Mesenchymal stem cell (in vitro differentiated cells and primary cell): ENCODE measurements around the gene CYREN.

Experiments used
- DNase-seq: peaks from one replicate; pipeline ENCODE4 v3.0.0-alpha.2; 2013
- H2AFZ ChIP-seq: one replicate; pipeline ENCODE4 v1.6.1; 2013; ENCODE audit warnings: low read depth, mild to moderate bottlenecking, control low read depth, inconsistent platforms, low read length, moderate library complexity
- H2AK5ac ChIP-seq: 2 replicates; pipeline ENCODE4 v1.6.1; 2013; ENCODE audit warnings: low read length, moderate library complexity, mild to moderate bottlenecking, inconsistent platforms; ENCODE audit not compliant: severe bottlenecking
- H2BK120ac ChIP-seq: one replicate; pipeline ENCODE4 v1.6.1; 2013; ENCODE audit warnings: low read depth, mild to moderate bottlenecking, inconsistent platforms, low read length, moderate library complexity
- H2BK12ac ChIP-seq, 2 experiments: one replicate each; pipeline ENCODE4 v1.6.1; 2013; ENCODE audit warnings: inconsistent platforms in 2 of 2, low read length in 2 of 2, mild to moderate bottlenecking in 2 of 2, moderate library complexity in 2 of 2, control low read depth in 1 of 2
- H2BK15ac ChIP-seq: one replicate; pipeline ENCODE4 v1.6.1; 2013; ENCODE audit warnings: mild to moderate bottlenecking, low read depth, inconsistent platforms; ENCODE audit not compliant: poor library complexity, severe bottlenecking
- H2BK5ac ChIP-seq: 2 replicates; pipeline ENCODE4 v1.6.1; 2013; ENCODE audit warnings: low read depth, mild to moderate bottlenecking, low read length, control low read depth, inconsistent platforms; ENCODE audit not compliant: poor library complexity, severe bottlenecking
- H3K14ac ChIP-seq, 2 experiments: one replicate each; pipeline ENCODE4 v1.6.1; 2013; ENCODE audit warnings: inconsistent platforms in 2 of 2, low read length in 2 of 2, control low read depth in 1 of 2, mild to moderate bottlenecking in 1 of 2, moderate library complexity in 1 of 2
- H3K18ac ChIP-seq, 2 experiments: one replicate each; pipeline ENCODE4 v1.6.1; 2013; ENCODE audit warnings: inconsistent platforms in 2 of 2, low read length in 2 of 2, control low read depth in 1 of 2, low read depth in 1 of 2, mild to moderate bottlenecking in 1 of 2
- H3K23ac ChIP-seq, 2 experiments: one replicate each; pipeline ENCODE4 v1.6.1; 2013; ENCODE audit warnings: inconsistent platforms in 2 of 2, low read length in 2 of 2, mild to moderate bottlenecking in 2 of 2, moderate library complexity in 2 of 2, control low read depth in 1 of 2
- H3K27ac ChIP-seq: 2 replicates; pipeline ENCODE4 v1.5.1; 2013; ENCODE audit warnings: mild to moderate bottlenecking, moderate library complexity, low read length, control low read depth, inconsistent platforms; ENCODE audit not compliant: poor library complexity, severe bottlenecking
- H3K27me3 ChIP-seq, 2 experiments: 2 replicates each; pipeline versions ENCODE4 v1.6.1 to v1.7.0; 2013; ENCODE audit warnings: low read length in 2 of 2, mild to moderate bottlenecking in 2 of 2, moderate library complexity in 2 of 2, control low read depth in 1 of 2, inconsistent platforms in 1 of 2; ENCODE audit not compliant: control insufficient read depth in 1 of 2, insufficient read depth in 1 of 2
- H3K36me3 ChIP-seq, 2 experiments: 2 replicates each; pipeline versions ENCODE4 v1.6.1 to v1.7.0; 2013; ENCODE audit warnings: low read length in 2 of 2, control low read depth in 1 of 2, inconsistent platforms in 1 of 2, low read depth in 1 of 2, mild to moderate bottlenecking in 1 of 2; ENCODE audit not compliant: insufficient read depth in 2 of 2, control insufficient read depth in 1 of 2
- H3K4ac ChIP-seq, 2 experiments: one replicate each; pipeline ENCODE4 v1.6.1; 2013; ENCODE audit warnings: inconsistent platforms in 2 of 2, low read length in 2 of 2, mild to moderate bottlenecking in 2 of 2, moderate library complexity in 2 of 2, control low read depth in 1 of 2, low read depth in 1 of 2
- H3K4me1 ChIP-seq: 2 replicates; pipeline ENCODE4 v1.6.1; 2013; ENCODE audit warnings: low read depth, low read length, control low read depth; ENCODE audit not compliant: control insufficient read depth, insufficient read depth
- H3K4me2 ChIP-seq: 2 replicates; pipeline ENCODE4 v1.6.1; 2013; ENCODE audit warnings: low read length, mild to moderate bottlenecking, inconsistent platforms; ENCODE audit not compliant: poor library complexity, severe bottlenecking
- H3K4me3 ChIP-seq, 2 experiments: 2 replicates each; pipeline versions ENCODE4 v1.5.1 to v1.7.0; 2013; ENCODE audit warnings: low read length in 2 of 2, mild to moderate bottlenecking in 2 of 2, control low read depth in 1 of 2, low read depth in 1 of 2; ENCODE audit not compliant: insufficient read depth in 1 of 2
- H3K79me1 ChIP-seq: replicated peaks from 2 replicates; pipeline ENCODE4 v1.6.1; 2013; ENCODE audit warnings: mild to moderate bottlenecking, control low read depth, low read length, inconsistent platforms; ENCODE audit not compliant: poor library complexity, severe bottlenecking
- H3K9ac ChIP-seq: 2 replicates; pipeline ENCODE4 v1.7.0; 2013; ENCODE audit warnings: mild to moderate bottlenecking, low read length, moderate library complexity
- H3K9me3 ChIP-seq: 2 replicates; pipeline ENCODE4 v1.7.0; 2013; ENCODE audit warnings: mild to moderate bottlenecking, low read length; ENCODE audit not compliant: control insufficient read depth
- H4K8ac ChIP-seq: one replicate; pipeline ENCODE4 v1.6.1; 2013; ENCODE audit warnings: inconsistent platforms, mild to moderate bottlenecking, low read length, moderate library complexity
- H4K91ac ChIP-seq: one replicate; pipeline ENCODE4 v1.6.1; 2013; ENCODE audit warnings: mild to moderate bottlenecking, low read length, inconsistent platforms
- WGBS: methylation state at CpG from one replicate; pipeline ENCODE4 v1.1.7; 2013; ENCODE audit warnings: mixed read lengths; 5-methylcytosine and 5-hydroxymethylcytosine counted together

CYREN gene

GRCh38 chr7:135206941-135207391, 36.5 kb upstream of the CYREN start:
- Histone ChIP-seq H3K36me3 (peaks cover 26 to 61% of the 10 kb centered on the region in 2 experiments), H2BK15ac (no peak overlapping the region)
- WGBS: 96% methylated on average over 7 of the region's 7 CpGs

GRCh38 chr7:135205850-135206249, 35.3 kb upstream of the CYREN start:
- no peak overlapping the region for H4K8ac ChIP-seq
- no peak overlapping the region for H2BK5ac ChIP-seq
- H3K4me2 ChIP-seq: no peak overlapping the region
- H3K4me3 ChIP-seq: no peak overlapping the region
- H3K27ac ChIP-seq: no peak overlapping the region
- no peaks in the 10 kb centered on the region for H3K9me3 ChIP-seq
- no peak overlapping the region for H3K23ac ChIP-seq
- H3K9ac ChIP-seq: no peak overlapping the region
- H3K14ac ChIP-seq: no peak overlapping the region
- peaks cover 26 to 72% of the 10 kb centered on the region in 2 experiments for H3K36me3 ChIP-seq
- H3K4ac ChIP-seq: no peak overlapping the region
- DNase-seq: no peak
- H3K27me3 ChIP-seq: no peaks in the 10 kb centered on the region
- no peak overlapping the region for H2BK15ac ChIP-seq
- H3K79me1 ChIP-seq: peaks cover 12% of the 10 kb centered on the region
- no peak overlapping the region for H3K18ac ChIP-seq
- peak overlapping the region; percentile 10 for H2AK5ac ChIP-seq
- no peak overlapping the region for H2BK120ac ChIP-seq
- 98% methylated on average over 8 of the region's 8 CpGs for whole genome bisulfite sequencing
- H2BK12ac ChIP-seq: no peak overlapping the region
- H4K91ac ChIP-seq: no peak overlapping the region
- peaks cover 37% of the 10 kb centered on the region for H3K4me1 ChIP-seq
- H2AFZ ChIP-seq: no peak overlapping the region

More at GRCh38 chr7:135206941-135207391, 36.5 kb upstream of the CYREN start:
- DNase-seq: no peak
- Histone ChIP-seq H3K4ac (no peak overlapping the region), H3K14ac (no peak overlapping the region), H2AFZ (no peak overlapping the region), H4K8ac (no peak overlapping the region), H3K27me3 (no peaks in the 10 kb centered on the region), H3K4me2 (peak overlapping the region; percentile 6), H3K23ac (no peak overlapping the region), H2BK120ac (no peak overlapping the region), H3K9ac (no peak overlapping the region), H3K4me1 (peaks cover 36% of the 10 kb centered on the region), H3K4me3 (no peak overlapping the region), H2BK5ac (no peak overlapping the region), H2AK5ac (peak overlapping the region; percentile 67), H3K79me1 (peaks cover 12% of the 10 kb centered on the region), H3K27ac (peak overlapping the region; percentile 83), H3K18ac (no peak overlapping the region), H4K91ac (no peak overlapping the region), H2BK12ac (no peak overlapping the region), H3K9me3 (no peaks in the 10 kb centered on the region)

- WGBS: 97% methylated on average over 5 of the region's 5 CpGs
- Histone ChIP-seq H3K4me1 (peaks cover 36% of the 10 kb centered on the region), H3K27ac (no peak overlapping the region), H2BK120ac (no peak overlapping the region), H3K79me1 (peaks cover 14% of the 10 kb centered on the region), H3K36me3 (peaks cover 26 to 81% of the 10 kb centered on the region in 2 experiments), H2BK5ac (no peak overlapping the region), H3K9me3 (no peaks in the 10 kb centered on the region), H3K23ac (no peak overlapping the region), H2BK15ac (no peak overlapping the region), H3K4me2 (no peak overlapping the region), H2AK5ac (peak overlapping the region; percentile 6), H3K9ac (no peak overlapping the region), H3K27me3 (no peaks in the 10 kb centered on the region), H2AFZ (no peak overlapping the region), H3K4me3 (no peak overlapping the region), H4K91ac (no peak overlapping the region), H3K4ac (no peak overlapping the region), H3K14ac (no peak overlapping the region), H3K18ac (no peak overlapping the region), H4K8ac (no peak overlapping the region), H2BK12ac (no peak overlapping the region)
- DNase-seq: no peak
Observed at GRCh38 chr7:135204876-135205275, 34.4 kb upstream of the CYREN start.

GRCh38 chr7:135204341-135204749, 33.8 kb upstream of the CYREN start:
- H3K27ac ChIP-seq: peak overlapping the region; percentile 40
- peaks cover 29 to 87% of the 10 kb centered on the region in 2 experiments for H3K36me3 ChIP-seq
- no peak overlapping the region for H3K18ac ChIP-seq
- H2BK15ac ChIP-seq: no peak overlapping the region
- peaks cover 16% of the 10 kb centered on the region for H3K79me1 ChIP-seq
- H2AK5ac ChIP-seq: peak overlapping the region; percentile 18
- H3K4me1 ChIP-seq: peaks cover 35% of the 10 kb centered on the region
- peak; percentile 11 for DNase-seq
- H3K9ac ChIP-seq: no peak overlapping the region
- no peak overlapping the region for H4K91ac ChIP-seq
- H2BK120ac ChIP-seq: no peak overlapping the region
- no peaks in the 10 kb centered on the region for H3K9me3 ChIP-seq
- no peak overlapping the region for H3K4ac ChIP-seq
- no peak overlapping the region for H2BK5ac ChIP-seq
- no peak overlapping the region for H3K4me3 ChIP-seq
- no peak overlapping the region for H3K23ac ChIP-seq
- 88% methylated on average over 6 of the region's 6 CpGs for WGBS
- H3K4me2 ChIP-seq: no peak overlapping the region
- H2AFZ ChIP-seq: no peak overlapping the region
- H2BK12ac ChIP-seq: no peak overlapping the region
- no peak overlapping the region for H3K14ac ChIP-seq
- H4K8ac ChIP-seq: no peak overlapping the region
- H3K27me3 ChIP-seq: no peaks in the 10 kb centered on the region
